B cell (primary cell): ENCODE data around the gene RBP3. TPM values are rescaled to one million over a fixed set of nuclear protein-coding genes. Genes with fewer than 3 reads are reported as not detected.

ENCODE experiments used
- ATAC-seq: fragments of 200-7000 bp; cut with Tn5 transposase; one replicate; pipeline ENCODE4 v1.10.0; 2021; ENCODE audit warnings: low read depth, mild to moderate bottlenecking, moderate number of reproducible peaks, moderate library complexity
- CTCF ChIA-PET: fragments of 350-600 bp; sonication (Branson Sonifier 250); formaldehyde crosslinking; loops from one replicate; lab custom pipeline; 2021; ENCODE audit warnings: antibody characterized with exemption, inconsistent platforms; lab: Charles Lee
- POLR2A ChIA-PET: fragments of 350-600 bp; sonication (Branson Sonifier 250); formaldehyde crosslinking; loops from one replicate; lab custom pipeline; 2021; ENCODE audit warnings: antibody characterized with exemption; lab: Charles Lee
- DNase-seq: peaks from one replicate; pipeline ENCODE4 v3.0.0; 2013
- H2AFZ ChIP-seq: 2 replicates; pipeline ENCODE4 v1.6.1; 2012; ENCODE audit warnings: mild to moderate bottlenecking, low read depth, low read length; ENCODE audit not compliant: insufficient read depth, poor library complexity, severe bottlenecking
- H3K27ac ChIP-seq, 2 donors: 1 replicate in 1 of 2; 2 replicates in 1 of 2; pipeline ENCODE4 v1.5.1; 2012 to 2013; ENCODE audit warnings: low read length in 2 of 2, mild to moderate bottlenecking in 2 of 2, moderate library complexity in 1 of 2
- H3K27me3 ChIP-seq, 4 experiments: fragments of 200-600 bp in 1 of 4; sonication (generic) in 1 of 4; replicated peaks in 1 of 4; 1 replicate in 2 of 4; 2 replicates in 2 of 4; pipeline versions ENCODE4 v1.6.1 to v1.7.0; 2013 to 2016; ENCODE audit warnings: low read length in 3 of 4, mild to moderate bottlenecking in 2 of 4, mixed read lengths in 1 of 4, moderate library complexity in 1 of 4; ENCODE audit not compliant: insufficient read depth in 4 of 4, control insufficient read depth in 3 of 4; ENCODE audit errors: control extremely low read depth in 1 of 4
- H3K36me3 ChIP-seq, 2 experiments: replicated peaks in 1 of 2; 1 replicate in 1 of 2; 2 replicates in 1 of 2; pipeline versions ENCODE4 v1.6.1 to v1.7.1; 2013; ENCODE audit warnings: low read length in 1 of 2; ENCODE audit not compliant: insufficient read depth in 2 of 2, control insufficient read depth in 1 of 2; ENCODE audit errors: control extremely low read depth in 1 of 2, extremely low read depth in 1 of 2
- H3K4me1 ChIP-seq, 2 donors: fragments of 200-600 bp in 1 of 2; sonication (generic) in 1 of 2; 1 replicate in 1 of 2; 2 replicates in 1 of 2; pipeline versions ENCODE4 v1.5.1 to v1.6.1; 2013 to 2017; ENCODE audit warnings: low read length in 2 of 2; ENCODE audit not compliant: control insufficient read depth in 2 of 2, insufficient read depth in 2 of 2
- H3K4me2 ChIP-seq: replicated peaks from 2 replicates; pipeline ENCODE3; 2012; ENCODE audit warnings: mild to moderate bottlenecking, low read depth, low read length; ENCODE audit not compliant: poor library complexity, severe bottlenecking
- H3K4me3 ChIP-seq, 5 experiments: fragments of 200-600 bp in 1 of 5; sonication (generic) in 1 of 5; 1 replicate in 3 of 5; 2 replicates in 2 of 5; pipeline versions ENCODE4 v1.5.1 to v1.7.0; 2011 to 2016; ENCODE audit warnings: low read length in 4 of 5, mild to moderate bottlenecking in 4 of 5, low read depth in 2 of 5, control low read depth in 1 of 5, moderate library complexity in 1 of 5; ENCODE audit not compliant: insufficient read depth in 1 of 5; ENCODE audit errors: control extremely low read depth in 1 of 5, extremely low read depth in 1 of 5
- H3K79me2 ChIP-seq: fragments of 200-600 bp; sonication (generic); one replicate; pipeline ENCODE4 v1.6.0; 2016; ENCODE audit warnings: low read length; ENCODE audit not compliant: control insufficient read depth, insufficient read depth
- H3K9ac ChIP-seq: fragments of 200-600 bp; sonication (generic); 2 replicates; pipeline ENCODE4 v1.6.1; 2017; ENCODE audit warnings: mild to moderate bottlenecking, low read length, moderate library complexity
- H3K9me3 ChIP-seq, 3 donors: one replicate each; pipeline versions ENCODE4 v1.6.1 to v1.7.1; 2013; ENCODE audit warnings: low read length in 2 of 3; ENCODE audit not compliant: control insufficient read depth in 2 of 3, insufficient read depth in 1 of 3; ENCODE audit errors: control extremely low read depth in 1 of 3
- H4K20me1 ChIP-seq: 2 replicates; pipeline ENCODE4 v1.6.0; 2012; ENCODE audit warnings: mild to moderate bottlenecking, low read length; ENCODE audit not compliant: insufficient read depth, control insufficient read depth, poor library complexity, severe bottlenecking
- H3K27ac Mint-ChIP-seq: one replicate; pipeline ENCODE4 v1.8.0; 2021; ENCODE audit warnings: mixed read lengths
- H3K27me3 Mint-ChIP-seq: one replicate; pipeline ENCODE4 v1.8.0; 2021; ENCODE audit warnings: mixed read lengths
- H3K4me1 Mint-ChIP-seq: one replicate; pipeline ENCODE4 v1.8.0; 2021; ENCODE audit warnings: mixed read lengths
- H3K4me3 Mint-ChIP-seq: one replicate; pipeline ENCODE4 v1.8.0; 2021; ENCODE audit warnings: mixed read lengths
- H3K9me3 Mint-ChIP-seq: one replicate; pipeline ENCODE4 v1.8.0; 2022; ENCODE audit warnings: mixed read lengths; ENCODE audit not compliant: insufficient read depth
- EZH2 ChIP-seq: IDR thresholded peaks from 2 replicates; pipeline ENCODE4 v1.6.1; 2012; ENCODE audit warnings: borderline replicate concordance, low read depth, mild to moderate bottlenecking, moderate library complexity, low read length; ENCODE audit not compliant: insufficient read depth, poor library complexity, severe bottlenecking
- WGBS: methylation state at CpG from one replicate; pipeline ENCODE4 v1.1.5; 2013; ENCODE audit warnings: missing lambda C conversion rate; ENCODE audit not compliant: insufficient coverage; 5-methylcytosine and 5-hydroxymethylcytosine counted together
- intact Hi-C: fragments of 100-400 bp; cut with micrococcal nuclease; formaldehyde crosslinking; loops from one replicate; pipeline ENCODE4 v1.10.0; 2022
- polyA plus RNA-seq: library from polyadenylated mRNA; depleted of rRNA; stranded (reverse); fragments of >200 nt; gene quantifications from 2 replicates; pipeline ENCODE4 v1.2.3, GENCODE V29; 2012
- total RNA-seq, 2 donors: library from RNA; stranded (reverse); fragments of 120-200 nt in 1 of 2; gene quantifications; 1 replicate in 1 of 2; 2 replicates in 1 of 2; pipeline versions ENCODE4 v1.2.3 to v1.2.4, GENCODE V29; 2013 to 2022
- TF ChIP-seq, protein P1 (sequence below): fragments of 200-600 bp; IDR thresholded peaks from one replicate; pipeline ENCODE4 v1.8.0; 2022; ENCODE audit warnings: antibody characterized with exemption, mild to moderate bottlenecking

The RBP3 gene
- total and polyA plus RNA-seq, 2 donors (not counting 1 experiment from before 2014, with no cell fraction given), result not detected

- Histone ChIP-seq H3K4me3 (no peak overlapping the region), H4K20me1 (no peaks in the 10 kb centered on the region), H3K27ac (no peak overlapping the region), H3K9me3 (no peaks in the 10 kb centered on the region), H3K36me3 (no peaks in the 10 kb centered on the region), H3K4me1 (peaks cover 9% of the 10 kb centered on the region in 2 donors), H3K79me2 (no peaks in the 10 kb centered on the region), H3K27me3 (peaks cover 0 to 18% (median 6%) of the 10 kb centered on the region in 4 experiments), H2AFZ (no peak overlapping the region), H3K4me2 (no peak overlapping the region), H3K9ac (no peak overlapping the region)
- H3K9me3 Mint-ChIP-seq, result no peaks in the 10 kb centered on the region
- H3K4me1 Mint-ChIP-seq, result peaks cover 10% of the 10 kb centered on the region
- ATAC-seq (no peak), DNase-seq (no peak)
- intact Hi-C loops, result no loop called here
- WGBS, result 80% methylated on average over 10 of the region's 11 CpGs
- no peak overlapping the region for H3K4me3 Mint-ChIP-seq
- H3K27me3 Mint-ChIP-seq, result peaks cover 75% of the 10 kb centered on the region
- ChIA-PET CTCF (interaction anchor here (1.2 kb wide), 1 partner anchor 1097 kb away, joined by 5 read pairs; no protein-coding TSS in a partner anchor), POLR2A (no interaction called here)
- no peak overlapping the region for H3K27ac Mint-ChIP-seq
- TF ChIP-seq EZH2, result no peak
- TF ChIP-seq, protein P1, sequence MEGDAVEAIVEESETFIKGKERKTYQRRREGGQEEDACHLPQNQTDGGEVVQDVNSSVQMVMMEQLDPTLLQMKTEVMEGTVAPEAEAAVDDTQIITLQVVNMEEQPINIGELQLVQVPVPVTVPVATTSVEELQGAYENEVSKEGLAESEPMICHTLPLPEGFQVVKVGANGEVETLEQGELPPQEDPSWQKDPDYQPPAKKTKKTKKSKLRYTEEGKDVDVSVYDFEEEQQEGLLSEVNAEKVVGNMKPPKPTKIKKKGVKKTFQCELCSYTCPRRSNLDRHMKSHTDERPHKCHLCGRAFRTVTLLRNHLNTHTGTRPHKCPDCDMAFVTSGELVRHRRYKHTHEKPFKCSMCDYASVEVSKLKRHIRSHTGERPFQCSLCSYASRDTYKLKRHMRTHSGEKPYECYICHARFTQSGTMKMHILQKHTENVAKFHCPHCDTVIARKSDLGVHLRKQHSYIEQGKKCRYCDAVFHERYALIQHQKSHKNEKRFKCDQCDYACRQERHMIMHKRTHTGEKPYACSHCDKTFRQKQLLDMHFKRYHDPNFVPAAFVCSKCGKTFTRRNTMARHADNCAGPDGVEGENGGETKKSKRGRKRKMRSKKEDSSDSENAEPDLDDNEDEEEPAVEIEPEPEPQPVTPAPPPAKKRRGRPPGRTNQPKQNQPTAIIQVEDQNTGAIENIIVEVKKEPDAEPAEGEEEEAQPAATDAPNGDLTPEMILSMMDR, result no peak
These were observed 31.7 kb downstream of the RBP3 start for GRCh38 chr10:47379901-47380300.

GRCh38 chr10:47380341-47381102 is 32.4 kb downstream of the RBP3 start:
- H3K4me2 ChIP-seq, result no peak overlapping the region
- H3K27me3 ChIP-seq, result peaks cover 0 to 18% (median 6%) of the 10 kb centered on the region in 4 experiments
- WGBS, result 82% methylated on average over 8 of the region's 8 CpGs
- ATAC-seq, result no peak
- no peak overlapping the region for H3K9ac ChIP-seq
- no peaks in the 10 kb centered on the region for H3K9me3 ChIP-seq
- peaks cover 74% of the 10 kb centered on the region for H3K27me3 Mint-ChIP-seq
- H3K4me1 ChIP-seq, result peaks cover 11% of the 10 kb centered on the region in 2 donors
- H3K9me3 Mint-ChIP-seq, result no peaks in the 10 kb centered on the region
- no peaks in the 10 kb centered on the region for H4K20me1 ChIP-seq
- no peak for DNase-seq
- H3K4me3 ChIP-seq, result no peak overlapping the region
- H3K36me3 ChIP-seq, result no peaks in the 10 kb centered on the region
- peaks cover 12% of the 10 kb centered on the region for H3K4me1 Mint-ChIP-seq
- no peak for TF ChIP-seq EZH2
- TF ChIP-seq, protein P1, result no peak
- H3K27ac ChIP-seq, result no peak overlapping the region
- no peak overlapping the region for H3K27ac Mint-ChIP-seq
- POLR2A ChIA-PET, result no interaction called here
- CTCF ChIA-PET, result interaction anchor here (1.2 kb wide), 1 partner anchor 1097 kb away, joined by 5 read pairs; no protein-coding TSS in a partner anchor
- no peaks in the 10 kb centered on the region for H3K79me2 ChIP-seq
- H3K4me3 Mint-ChIP-seq, result no peak overlapping the region
- no peak overlapping the region for H2AFZ ChIP-seq
- intact Hi-C loops, result no loop called here
